ENCODE measurements around the gene RASD1.
"Not testable (repeated sequence)": the region's sequence is repeated elsewhere in the genome, so short reads cannot be mapped to it uniquely, and the experiment has no call there.

Gene RASD1

GRCh38 chr17:17469358-17469757, 26.8 kb downstream of the RASD1 start:
- DNase-seq (ENCODE audit: low spot score), result no peak

GRCh38 chr17:17468217-17469010, 27.8 kb downstream of the RASD1 start:
- DNase-seq (ENCODE audit: low spot score), result no peak

GRCh38 chr17:17467720-17468119, 28.5 kb downstream of the RASD1 start:
- peak; percentile 35 for DNase-seq (ENCODE audit: low spot score)

DNA sequence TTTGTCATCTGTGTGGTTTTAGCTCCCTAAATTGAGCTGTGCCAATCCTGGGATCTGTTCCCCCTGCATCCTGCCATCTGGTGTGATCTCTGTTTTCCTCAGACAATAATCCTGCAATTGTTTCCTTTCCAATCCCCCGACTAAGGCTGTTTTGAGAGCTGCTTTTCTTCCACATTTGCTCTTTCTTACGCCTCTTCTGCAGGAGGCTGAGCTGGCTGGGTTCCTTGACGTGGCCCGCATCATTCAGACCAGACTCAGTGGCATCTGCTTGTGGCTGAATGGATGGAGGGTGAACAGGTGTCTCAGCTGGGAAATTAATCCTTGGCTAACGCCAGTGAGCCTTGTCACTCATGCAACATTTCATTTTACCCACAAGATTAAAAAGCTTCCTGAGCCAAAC, 29.2 kb downstream of the RASD1 start:
- DNase-seq (ENCODE audit: low spot score), result no peak

DNA sequence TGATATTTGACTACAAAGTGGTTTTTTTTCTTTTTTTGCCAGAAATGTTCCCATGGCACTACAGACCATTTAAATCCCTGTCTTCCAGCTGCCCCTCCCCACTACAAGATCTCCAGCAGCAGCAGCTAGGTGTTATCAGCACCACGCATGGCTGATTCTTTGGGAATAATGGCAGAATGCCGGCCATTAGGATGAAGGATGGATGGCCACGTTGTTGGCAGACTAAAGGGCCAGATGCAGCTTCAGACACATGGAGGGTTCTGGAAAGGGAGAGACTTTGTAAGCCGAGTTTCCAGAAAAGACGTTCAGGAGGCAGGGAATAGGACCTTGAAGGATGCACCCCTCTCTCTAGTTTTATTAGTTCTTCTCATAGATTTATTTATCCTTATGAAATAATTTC, 29.7 kb downstream of the RASD1 start:
- no peak for DNase-seq (ENCODE audit: low spot score)

- DNase-seq (ENCODE audit: low spot score), result not testable (repeated sequence)
Measured at GRCh38 chr17:17465878-17466277, 30.3 kb downstream of the RASD1 start.

GRCh38 chr17:17463821-17464220, 32.4 kb downstream of the RASD1 start:
- no peak for DNase-seq (ENCODE audit: low spot score)

GRCh38 chr17:17462048-17462824, 34.0 kb downstream of the RASD1 start:
- no peak for DNase-seq (ENCODE audit: low spot score)

- no peak for DNase-seq (ENCODE audit: low spot score)
Measured at GRCh38 chr17:17460038-17460437, 36.2 kb downstream of the RASD1 start.

DNA sequence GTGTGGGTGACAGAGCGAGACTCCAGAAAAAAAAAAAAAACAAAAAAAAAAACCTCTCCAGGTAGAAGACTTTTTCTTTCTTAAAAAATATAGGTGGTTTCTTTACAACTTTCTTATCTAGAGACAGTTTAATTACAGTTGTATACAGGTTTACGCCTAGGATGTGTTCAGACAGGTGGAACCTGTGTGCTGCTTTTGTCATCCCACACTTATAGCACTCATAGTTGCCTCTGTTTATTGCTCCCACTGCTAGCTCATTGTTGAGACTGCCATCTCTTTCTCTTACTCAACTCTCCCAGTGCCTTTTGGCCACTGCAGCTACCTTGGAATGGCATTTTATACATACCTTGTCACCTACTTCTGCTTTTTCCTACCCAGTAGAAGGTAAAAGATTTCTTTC, 38.5 kb downstream of the RASD1 start:
- DNase-seq (ENCODE audit: low spot score), result no peak

DNA sequence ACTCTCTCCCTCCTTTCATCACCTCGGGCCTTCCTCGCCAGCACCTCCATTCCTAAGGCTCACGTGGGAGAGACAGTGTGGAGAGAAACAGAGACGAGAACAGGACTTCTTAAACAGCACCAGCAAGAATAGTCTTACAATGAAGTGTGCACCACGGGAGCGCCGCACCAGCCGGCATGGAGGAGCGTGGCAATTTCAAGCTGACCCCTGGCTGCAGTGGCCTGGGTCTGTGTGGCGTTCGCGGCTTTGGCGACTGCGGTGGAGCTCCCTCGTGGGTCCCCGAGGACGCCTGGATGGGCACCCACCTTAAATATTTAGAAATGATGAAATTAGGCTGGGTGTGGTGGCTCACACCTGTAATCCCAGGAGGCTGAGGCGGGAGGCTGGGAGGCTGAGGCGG, 39.9 kb downstream of the RASD1 start:
- no peak for DNase-seq (ENCODE audit: low spot score)

DNA sequence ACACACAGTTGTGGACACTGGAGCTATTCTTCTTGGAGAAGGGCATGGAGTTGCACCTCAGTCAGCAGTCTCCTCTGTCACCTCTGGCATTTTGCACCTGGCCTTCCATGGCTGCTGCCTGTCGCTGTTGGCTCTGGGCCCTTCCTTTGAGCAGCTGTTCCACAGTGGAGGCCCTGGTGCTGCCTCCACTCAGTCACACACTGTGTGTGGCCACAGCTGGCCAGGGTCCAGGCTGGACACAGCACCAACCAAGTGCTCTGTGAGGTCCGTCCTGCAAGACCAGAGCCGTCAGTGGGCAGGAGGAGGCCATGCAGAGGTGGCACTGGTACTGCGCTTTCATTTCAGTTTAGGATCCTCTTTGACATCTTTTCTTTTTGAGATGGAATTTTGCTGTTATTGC, 41.0 kb downstream of the RASD1 start:
- no peak for DNase-seq (ENCODE audit: low spot score)

- not testable (repeated sequence) for DNase-seq (ENCODE audit: low spot score)
Measured at GRCh38 chr17:17454700-17455099, 41.5 kb downstream of the RASD1 start.

GRCh38 chr17:17454276-17454675, 41.9 kb downstream of the RASD1 start:
- DNase-seq (ENCODE audit: low spot score), result no peak

GRCh38 chr17:17453088-17453487, 43.1 kb downstream of the RASD1 start:
- DNase-seq (ENCODE audit: low spot score), result no peak

- DNase-seq (ENCODE audit: low spot score), result no peak
Measured at GRCh38 chr17:17448723-17449122, 47.5 kb downstream of the RASD1 start.

- no peak for DNase-seq (ENCODE audit: low spot score)
Measured at GRCh38 chr17:17448076-17448475, 48.1 kb downstream of the RASD1 start.

DNA sequence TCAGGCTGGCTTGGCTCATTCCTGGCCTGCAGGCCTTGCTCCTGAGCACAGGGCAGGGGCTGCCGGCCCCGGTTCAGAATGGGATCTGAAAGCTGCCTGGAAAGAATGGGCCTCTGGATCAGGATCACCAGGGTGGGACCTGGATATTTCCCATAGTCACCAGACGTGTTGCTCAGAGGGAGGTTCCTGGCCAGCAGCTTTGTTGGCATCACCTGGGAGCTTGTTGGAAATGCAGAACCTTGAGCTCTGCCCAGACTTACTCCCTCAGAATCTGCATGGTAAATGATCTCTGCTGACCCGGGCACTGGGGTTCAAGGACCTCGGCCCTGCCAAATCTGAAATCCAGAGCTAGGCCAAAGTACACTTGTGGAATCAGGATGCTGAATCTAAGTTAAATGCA, 48.9 kb downstream of the RASD1 start:
- no peak for DNase-seq (ENCODE audit: low spot score)

DNA sequence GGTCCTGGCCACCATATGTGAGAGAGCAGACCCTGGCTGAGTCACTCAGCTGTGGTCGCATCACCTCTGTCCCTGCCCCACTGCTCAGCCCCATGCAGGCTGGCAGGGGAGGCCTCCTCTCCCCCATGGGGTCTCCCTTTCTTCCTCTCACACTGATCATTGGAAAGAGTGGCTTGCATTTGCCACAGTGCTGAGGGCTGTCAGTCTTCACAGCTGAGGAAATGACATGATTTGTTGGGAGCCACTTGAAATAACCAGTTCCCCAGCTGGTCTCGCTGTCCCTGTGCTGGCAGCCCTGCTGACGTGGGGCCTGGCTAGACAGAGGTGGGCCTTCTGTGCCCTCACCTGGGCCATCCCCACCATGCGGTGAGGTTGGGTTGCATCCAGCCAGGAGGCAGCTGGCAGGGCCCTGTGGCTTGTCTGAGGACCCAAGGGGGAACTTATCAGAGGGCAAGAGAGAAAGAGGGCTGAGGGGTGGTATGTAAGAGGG, 49.5 kb downstream of the RASD1 start:
- DNase-seq (ENCODE audit: low spot score), result no peak

DNA sequence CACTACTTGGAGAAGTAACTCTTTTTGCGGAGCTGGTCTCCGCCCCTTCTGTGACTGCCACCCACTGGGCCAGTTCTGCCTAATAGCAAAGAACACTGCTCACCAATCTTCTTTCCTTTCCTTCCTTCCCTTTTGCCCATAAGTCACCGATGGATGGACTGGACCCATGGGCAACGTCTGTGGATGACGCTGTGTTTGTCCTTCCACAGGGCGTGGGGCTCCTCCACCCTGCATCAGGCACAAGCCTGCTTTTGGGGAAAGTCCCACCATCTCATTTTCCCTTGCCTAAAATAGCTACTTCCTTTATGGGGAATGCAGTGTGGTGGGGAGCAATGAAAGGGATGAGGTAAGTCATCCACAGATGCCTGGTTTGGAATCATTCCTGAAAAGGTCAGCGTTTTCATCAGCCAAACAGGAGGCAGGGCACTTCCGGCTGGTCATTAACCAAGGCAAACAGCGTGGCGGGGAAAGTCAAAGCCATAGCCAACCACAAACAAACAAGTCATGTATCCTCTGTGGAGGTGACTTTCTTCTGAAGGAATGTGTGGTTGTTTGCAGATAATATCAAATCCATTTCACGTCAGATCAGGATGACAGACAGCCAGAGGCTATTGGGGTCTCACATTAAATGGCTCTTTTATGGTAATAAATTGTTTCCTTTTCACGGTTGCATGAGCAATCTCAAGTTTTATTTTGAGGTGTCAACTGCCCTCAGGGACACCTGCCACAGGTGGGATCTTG, 50.1 kb downstream of the RASD1 start:
- peak; percentile 98 for DNase-seq (ENCODE audit: low spot score)

DNA sequence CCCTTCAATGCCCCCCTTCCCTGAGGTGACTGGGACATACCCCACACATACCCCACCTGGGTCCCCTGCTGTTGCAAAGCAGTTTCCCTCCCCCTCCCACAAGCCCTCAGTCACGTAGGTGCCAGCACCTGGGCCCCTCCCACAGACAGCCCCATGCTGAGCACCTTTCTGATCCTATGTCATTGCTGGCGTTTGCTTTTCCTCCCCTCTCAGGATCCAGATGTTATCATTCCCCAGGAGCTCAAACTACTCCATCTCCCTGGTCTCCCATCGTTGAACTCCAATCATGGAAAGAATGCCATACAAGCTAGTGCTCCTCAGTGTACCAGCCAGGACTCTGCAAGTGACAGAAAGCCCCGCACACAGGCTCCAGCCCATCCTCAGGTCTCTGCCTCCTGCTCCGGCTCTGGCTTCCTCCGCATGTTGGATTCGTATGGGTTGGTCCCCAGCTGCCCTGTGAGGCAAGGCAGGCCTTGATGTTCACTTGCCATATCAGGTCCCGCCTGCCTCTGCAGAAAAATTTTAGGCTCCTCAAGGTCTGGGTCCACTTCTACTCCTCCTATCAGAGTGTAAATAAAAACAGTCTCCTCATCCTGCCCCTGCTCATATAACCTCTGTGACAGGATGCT, 50.8 kb downstream of the RASD1 start:
- no peak for DNase-seq (ENCODE audit: low spot score)

All from SW480 (cell line).